UCSD-AML1 (cell line): ENCODE results near the gene BTBD9.
"Not testable (repeated sequence)": the region's sequence is repeated elsewhere in the genome, so short reads cannot be mapped to it uniquely, and the experiment has no call there.

Source experiments
- DNase-seq: peaks from one replicate; lab custom pipeline; 2025; ENCODE audit not compliant: unreplicated experiment; lab: John Stamatoyannopoulos, UW

BTBD9 gene

GRCh38 chr6:38349795-38350194 is 289.9 kb downstream of the BTBD9 start:
- no peak for DNase-seq

- no peak for DNase-seq
Observed at GRCh38 chr6:38349221-38349620, 290.5 kb downstream of the BTBD9 start.

- DNase-seq, result no peak
Observed at GRCh38 chr6:38348371-38348770, 291.4 kb downstream of the BTBD9 start.

GRCh38 chr6:38347829-38348228 is 291.9 kb downstream of the BTBD9 start:
- DNase-seq, result not testable (repeated sequence)

GRCh38 chr6:38346291-38347079 is 293.2 kb downstream of the BTBD9 start:
- no peak for DNase-seq

- peak; percentile 11 for DNase-seq
Observed at GRCh38 chr6:38345586-38345985, 294.1 kb downstream of the BTBD9 start.

- DNase-seq, result no peak
Observed at GRCh38 chr6:38341496-38341895, 298.2 kb downstream of the BTBD9 start.

- DNase-seq, result no peak
Observed at GRCh38 chr6:38339914-38340313, 299.8 kb downstream of the BTBD9 start.

- no peak for DNase-seq
Observed at GRCh38 chr6:38337819-38338465, 301.8 kb downstream of the BTBD9 start.

GRCh38 chr6:38336922-38337321 is 302.8 kb downstream of the BTBD9 start:
- no peak for DNase-seq

GRCh38 chr6:38326837-38327236 is 312.9 kb downstream of the BTBD9 start:
- DNase-seq, result no peak

GRCh38 chr6:38323216-38323615 is 316.5 kb downstream of the BTBD9 start:
- no peak for DNase-seq

- no peak for DNase-seq
Observed at GRCh38 chr6:38322138-38322537, 317.6 kb downstream of the BTBD9 start.

- no peak for DNase-seq
Observed at GRCh38 chr6:38320843-38321242, 318.9 kb downstream of the BTBD9 start.

GRCh38 chr6:38320358-38320757 is 319.4 kb downstream of the BTBD9 start:
- DNase-seq, result no peak

GRCh38 chr6:38319256-38320212 is 320.2 kb downstream of the BTBD9 start:
- DNase-seq, result no peak

- no peak for DNase-seq
Observed at GRCh38 chr6:38316099-38316868, 323.4 kb downstream of the BTBD9 start.

GRCh38 chr6:38311201-38311600 is 328.5 kb downstream of the BTBD9 start:
- DNase-seq, result no peak

- no peak for DNase-seq
Observed at GRCh38 chr6:38310061-38310460, 329.7 kb downstream of the BTBD9 start.

- no peak for DNase-seq
Observed at GRCh38 chr6:38307740-38308139, 332.0 kb downstream of the BTBD9 start.

GRCh38 chr6:38306931-38307330 is 332.8 kb downstream of the BTBD9 start:
- DNase-seq, result no peak
